Heart right ventricle (tissue), 16 donors: Measurements from ENCODE around the gene TRIM75. TPM values are rescaled to one million over a fixed set of nuclear protein-coding genes. Genes with fewer than 3 reads are reported as not detected.

Experiments used
- ATAC-seq, 8 donors: fragments of 200-7000 bp; cut with Tn5 transposase; one replicate each; pipeline ENCODE4 v1.9.1; 2020; ENCODE audit warnings: mild to moderate bottlenecking in 8 of 8, moderate library complexity in 8 of 8, moderate number of reproducible peaks in 1 of 8
- DNase-seq, 2 donors: peaks; one replicate each; pipeline ENCODE4 v3.0.0-alpha.2; 2020
- H3K27ac ChIP-seq, 10 donors: fragments of 200-600 bp; sonication (generic) in 2 of 10; one replicate each; pipeline versions ENCODE4 v1.5.0 to v1.8.0; 2020 to 2022; ENCODE audit warnings: mild to moderate bottlenecking in 3 of 10
- H3K27me3 ChIP-seq, 7 donors: fragments of 200-600 bp; one replicate each; pipeline ENCODE4 v1.8.0; 2021 to 2022; ENCODE audit warnings: mild to moderate bottlenecking in 2 of 7
- H3K36me3 ChIP-seq, 9 donors: fragments of 200-600 bp; sonication (generic) in 1 of 9; one replicate each; pipeline versions ENCODE4 v1.5.0 to v1.8.0; 2020 to 2022; ENCODE audit warnings: mild to moderate bottlenecking in 2 of 9
- H3K4me1 ChIP-seq, 9 donors: fragments of 200-600 bp; sonication (generic) in 1 of 9; one replicate each; pipeline versions ENCODE4 v1.5.0 to v1.8.0; 2020 to 2022; ENCODE audit warnings: mild to moderate bottlenecking in 4 of 9
- H3K4me3 ChIP-seq, 10 donors: fragments of 200-600 bp; sonication (generic) in 2 of 10; one replicate each; pipeline versions ENCODE4 v1.5.0 to v1.8.0; 2020 to 2022; ENCODE audit warnings: mild to moderate bottlenecking in 7 of 10, moderate library complexity in 2 of 10
- H3K9me3 ChIP-seq, 11 donors: fragments of 200-600 bp in 10 of 11; sonication (generic) in 2 of 11; one replicate each; pipeline versions ENCODE4 v1.5.0 to v1.8.0; 2013 to 2022; ENCODE audit warnings: mild to moderate bottlenecking in 2 of 11, control low read depth in 1 of 11, moderate library complexity in 1 of 11
- WGBS, 2 donors: extraction: QIAGEN DNeasy Blood & Tissue Kit; methylation state at CpG; one replicate each; pipeline ENCODE4 v1.1.7; 2013; ENCODE audit warnings: inconsistent platforms in 1 of 2; 5-methylcytosine and 5-hydroxymethylcytosine counted together
- intact Hi-C, 10 donors: fragments of 100-400 bp; cut with DNase I; formaldehyde crosslinking; loops; one replicate each; pipeline versions ENCODE4 v1.11.1 to v1.14.2; 2022
- polyA plus RNA-seq, 2 donors: library from polyadenylated mRNA; stranded (reverse); fragments of 200-250 nt; gene quantifications; one replicate each; pipeline ENCODE4 v1.2.3, GENCODE V29; 2013
- total RNA-seq, 10 donors: library from RNA; stranded (reverse); fragmentation: NEBNext Ultra II Directional in 3 of 10; extraction: Animal tissue kit (Norgen Biotek cat#: 25700) in 3 of 10; gene quantifications; one replicate each; pipeline versions ENCODE4 v1.2.1 to v1.2.4, GENCODE V29; 2021 to 2023
- TF ChIP-seq, protein P1 (sequence below), 9 donors: fragments of 200-600 bp; sonication (generic) in 2 of 9; IDR thresholded peaks; one replicate each; pipeline versions ENCODE4 v1.5.0 to v1.8.0; 2021 to 2022; ENCODE audit warnings: antibody characterized with exemption in 9 of 9, mild to moderate bottlenecking in 5 of 9, moderate library complexity in 1 of 9
- donor health status: Arrhythmogenic right ventricular cardiomyopathy.
- donor health status: ischemic (EF 13 %, LVEDD 7.1; RV severe dilation, severe dysfunction).
- donor health status: healthy with polysubstance abuse.
- donor health status: DM: no; HTN: yes; CAD: no.
- donor health status: DM: no; HTN: no; CAD: no.
- donor health status: ischemic (EF 25% LVEDD 6.9; RV normal size, moderate dysfunction).
- donor health status: ischemic (EF 25% LVEDD 5.7; RV mildly dilated, moderate dysfunction).
- donor health status: healthy.
- donor health status: DM: yes; HTN: yes; CAD: no.
- donor health status: Ischemic cardiomyopathy.
- donor health status: ischemic (EF 35%, LVEDD 5.7; RV mildly dilated, moderate dysfunction).
- donor health status: nonischemic (EF 11% LVEDD 7.7; RV severe dilation, severe dysfunction).
- donor health status: DM: yes; HTN: yes; CAD: no.
- donor health status: PGD.
- donor health status: ischemic (EF 29% LVEDD 5.4; RV normal size, mild dysfunction).
- donor health status: nonischemic (EF 23%, LVEDD 6.1; RV moderate dilation, normal function).

The TRIM75 gene
- total and polyA plus RNA-seq, 12 donors: not detected

DNA sequence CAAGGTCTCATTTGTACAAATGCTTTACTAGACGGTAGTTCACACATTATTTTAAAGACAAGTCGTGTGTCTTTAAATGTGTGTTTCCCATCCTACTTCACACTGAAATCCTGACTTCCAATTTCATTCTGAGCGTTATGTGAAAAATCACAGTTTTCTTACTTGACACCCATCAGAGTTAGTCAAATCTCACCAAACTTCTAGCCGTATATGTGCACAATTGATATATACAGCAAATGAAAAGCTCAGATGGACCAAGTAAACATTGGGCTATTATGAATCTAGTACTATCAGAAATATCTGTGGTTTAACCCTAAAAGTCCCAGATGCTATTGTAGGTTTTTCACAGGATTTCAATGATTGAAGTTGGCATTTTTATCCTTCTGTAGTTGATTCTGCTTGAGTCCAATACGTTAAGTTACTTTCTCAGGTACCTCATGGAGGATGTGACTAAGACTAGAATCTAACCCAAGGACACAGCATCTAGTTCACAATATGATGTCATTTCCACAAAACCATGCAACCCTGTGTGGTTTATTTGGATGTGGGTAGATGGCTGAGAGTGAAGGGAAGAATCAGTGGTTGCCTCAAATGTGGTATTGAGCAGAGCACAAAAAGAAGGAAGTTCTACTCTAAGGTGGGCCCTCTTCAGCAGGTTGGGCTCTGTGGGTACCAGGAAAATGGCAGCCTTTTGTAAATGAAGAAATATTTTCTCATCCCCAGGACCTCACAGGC lies 44.0 kb upstream of the TRIM75 start:
- TF ChIP-seq, protein P1, sequence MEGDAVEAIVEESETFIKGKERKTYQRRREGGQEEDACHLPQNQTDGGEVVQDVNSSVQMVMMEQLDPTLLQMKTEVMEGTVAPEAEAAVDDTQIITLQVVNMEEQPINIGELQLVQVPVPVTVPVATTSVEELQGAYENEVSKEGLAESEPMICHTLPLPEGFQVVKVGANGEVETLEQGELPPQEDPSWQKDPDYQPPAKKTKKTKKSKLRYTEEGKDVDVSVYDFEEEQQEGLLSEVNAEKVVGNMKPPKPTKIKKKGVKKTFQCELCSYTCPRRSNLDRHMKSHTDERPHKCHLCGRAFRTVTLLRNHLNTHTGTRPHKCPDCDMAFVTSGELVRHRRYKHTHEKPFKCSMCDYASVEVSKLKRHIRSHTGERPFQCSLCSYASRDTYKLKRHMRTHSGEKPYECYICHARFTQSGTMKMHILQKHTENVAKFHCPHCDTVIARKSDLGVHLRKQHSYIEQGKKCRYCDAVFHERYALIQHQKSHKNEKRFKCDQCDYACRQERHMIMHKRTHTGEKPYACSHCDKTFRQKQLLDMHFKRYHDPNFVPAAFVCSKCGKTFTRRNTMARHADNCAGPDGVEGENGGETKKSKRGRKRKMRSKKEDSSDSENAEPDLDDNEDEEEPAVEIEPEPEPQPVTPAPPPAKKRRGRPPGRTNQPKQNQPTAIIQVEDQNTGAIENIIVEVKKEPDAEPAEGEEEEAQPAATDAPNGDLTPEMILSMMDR (IDR thresholded peaks at IDR 0.05): no peak
- H3K27me3 ChIP-seq: peaks cover 0 to 14% (median 0%) of the 10 kb centered on the region in 7 donors
- no peak overlapping the region for H3K27ac ChIP-seq
- H3K4me1 ChIP-seq: no peaks in the 10 kb centered on the region
- DNase-seq (no peak), ATAC-seq (no peak)
- 83 to 89% methylated on average over 5 of the region's 5 CpGs for WGBS, 2 donors
- intact Hi-C loops: no loop called here
- H3K36me3 ChIP-seq: no peaks in the 10 kb centered on the region
- H3K4me3 ChIP-seq: no peak overlapping the region
- no peaks in the 10 kb centered on the region for H3K9me3 ChIP-seq

GRCh38 chr4:165010487-165010886 lies 43.2 kb upstream of the TRIM75 start:
- Histone ChIP-seq H3K9me3 (no peaks in the 10 kb centered on the region), H3K4me3 (no peak overlapping the region), H3K36me3 (no peaks in the 10 kb centered on the region), H3K4me1 (no peaks in the 10 kb centered on the region), H3K27me3 (peaks cover 0 to 14% (median 0%) of the 10 kb centered on the region in 7 donors), H3K27ac (no peak overlapping the region)
- intact Hi-C loops: no loop called here
- DNase-seq: no peak
- WGBS, 2 donors: 74 to 79% methylated on average over 2 of the region's 2 CpGs
- TF ChIP-seq, protein P1 (IDR thresholded peaks at IDR 0.05): no peak
- no peak for ATAC-seq

GRCh38 chr4:165010991-165011390 lies 42.7 kb upstream of the TRIM75 start:
- intact Hi-C loops: no loop called here

GRCh38 chr4:165011403-165011802 lies 42.3 kb upstream of the TRIM75 start:
- no peak for ATAC-seq
- no peak overlapping the region for H3K4me3 ChIP-seq
- no peak overlapping the region for H3K27ac ChIP-seq
- 78 to 79% methylated on average over 5 of the region's 5 CpGs for WGBS, 2 donors
- peaks cover 0 to 14% (median 0%) of the 10 kb centered on the region in 7 donors for H3K27me3 ChIP-seq
- TF ChIP-seq, protein P1 (IDR thresholded peaks at IDR 0.05): no peak
- H3K9me3 ChIP-seq: no peaks in the 10 kb centered on the region
- no peak for DNase-seq
- intact Hi-C loops: no loop called here
- no peaks in the 10 kb centered on the region for H3K36me3 ChIP-seq
- H3K4me1 ChIP-seq: no peaks in the 10 kb centered on the region

More at GRCh38 chr4:165010991-165011390, 42.7 kb upstream of the TRIM75 start:
- H3K9me3 ChIP-seq: no peaks in the 10 kb centered on the region
- peaks cover 0 to 14% (median 0%) of the 10 kb centered on the region in 7 donors for H3K27me3 ChIP-seq
- no peak for DNase-seq
- no peak overlapping the region for H3K27ac ChIP-seq
- H3K4me3 ChIP-seq: no peak overlapping the region
- H3K36me3 ChIP-seq: no peaks in the 10 kb centered on the region
- TF ChIP-seq, protein P1 (IDR thresholded peaks at IDR 0.05): no peak
- 85% methylated on average over 8 of the region's 8 CpGs for WGBS, 2 donors
- H3K4me1 ChIP-seq: no peaks in the 10 kb centered on the region
- ATAC-seq: no peak
